GM10266 (cell line): Measurements from ENCODE around the gene TFE3.
A peak's percentile ranks its signal among the peaks of the same experiment; 100 is the strongest.

Source experiments
- DNase-seq: peaks from one replicate; pipeline ENCODE4 v3.0.0; 2012; ENCODE audit errors: extremely low spot score
- TF ChIP-seq, protein P1 (sequence below): IDR thresholded peaks from 2 replicates; pipeline ENCODE4 v1.5.1; 2012; ENCODE audit warnings: mild to moderate bottlenecking, low read depth; ENCODE audit not compliant: control insufficient read depth, insufficient read depth; ENCODE audit errors: missing control alignments

TFE3 gene

DNA sequence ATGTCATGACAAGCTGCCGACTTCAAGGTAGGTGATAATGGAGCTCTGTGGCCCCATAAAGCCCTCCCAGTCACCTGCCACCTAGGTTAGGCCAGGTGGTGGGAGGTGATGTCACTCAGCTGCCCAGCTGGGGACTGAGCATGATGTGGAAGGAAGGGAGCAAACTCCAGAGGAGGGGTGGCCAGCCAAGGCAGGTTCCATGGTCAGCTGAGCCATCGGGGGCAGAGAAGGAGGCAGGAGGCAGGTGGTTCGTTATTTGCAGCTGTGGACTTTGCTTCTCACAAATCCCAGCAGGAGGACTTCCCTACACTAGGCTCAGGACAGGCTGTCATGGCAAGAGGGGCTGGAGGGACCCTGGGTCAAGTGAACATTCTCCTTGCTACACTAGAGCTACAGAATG lies 17.8 kb upstream of the TFE3 start:
- DNase-seq = no peak
- TF ChIP-seq, protein P1, sequence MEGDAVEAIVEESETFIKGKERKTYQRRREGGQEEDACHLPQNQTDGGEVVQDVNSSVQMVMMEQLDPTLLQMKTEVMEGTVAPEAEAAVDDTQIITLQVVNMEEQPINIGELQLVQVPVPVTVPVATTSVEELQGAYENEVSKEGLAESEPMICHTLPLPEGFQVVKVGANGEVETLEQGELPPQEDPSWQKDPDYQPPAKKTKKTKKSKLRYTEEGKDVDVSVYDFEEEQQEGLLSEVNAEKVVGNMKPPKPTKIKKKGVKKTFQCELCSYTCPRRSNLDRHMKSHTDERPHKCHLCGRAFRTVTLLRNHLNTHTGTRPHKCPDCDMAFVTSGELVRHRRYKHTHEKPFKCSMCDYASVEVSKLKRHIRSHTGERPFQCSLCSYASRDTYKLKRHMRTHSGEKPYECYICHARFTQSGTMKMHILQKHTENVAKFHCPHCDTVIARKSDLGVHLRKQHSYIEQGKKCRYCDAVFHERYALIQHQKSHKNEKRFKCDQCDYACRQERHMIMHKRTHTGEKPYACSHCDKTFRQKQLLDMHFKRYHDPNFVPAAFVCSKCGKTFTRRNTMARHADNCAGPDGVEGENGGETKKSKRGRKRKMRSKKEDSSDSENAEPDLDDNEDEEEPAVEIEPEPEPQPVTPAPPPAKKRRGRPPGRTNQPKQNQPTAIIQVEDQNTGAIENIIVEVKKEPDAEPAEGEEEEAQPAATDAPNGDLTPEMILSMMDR = no peak

DNA sequence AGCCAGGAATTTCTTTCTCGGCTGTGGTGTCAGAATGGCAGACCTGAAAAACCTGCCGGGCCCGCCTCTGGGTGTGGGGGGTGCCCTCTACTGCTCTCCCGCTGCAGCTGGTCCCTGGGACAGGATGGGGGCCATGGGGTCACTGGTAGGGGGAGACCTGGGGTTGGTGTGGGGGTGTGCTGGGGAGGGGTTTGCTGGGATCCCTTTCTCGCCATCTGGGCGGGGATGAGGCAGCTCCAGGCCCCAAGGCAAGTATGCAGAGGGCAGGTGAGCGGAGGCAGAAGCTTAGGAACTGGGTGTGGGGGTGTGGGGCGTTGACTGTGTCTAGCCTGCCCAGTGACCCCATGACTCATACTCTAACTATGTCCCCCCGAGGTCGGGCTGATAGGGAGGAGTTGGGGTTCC lies 16.5 kb upstream of the TFE3 start:
- TF ChIP-seq, protein P1 = no peak
- DNase-seq = no peak

GRCh38 chrX:49059201-49059600 lies 16.0 kb upstream of the TFE3 start:
- TF ChIP-seq, protein P1 = no peak
- no peak for DNase-seq

DNA sequence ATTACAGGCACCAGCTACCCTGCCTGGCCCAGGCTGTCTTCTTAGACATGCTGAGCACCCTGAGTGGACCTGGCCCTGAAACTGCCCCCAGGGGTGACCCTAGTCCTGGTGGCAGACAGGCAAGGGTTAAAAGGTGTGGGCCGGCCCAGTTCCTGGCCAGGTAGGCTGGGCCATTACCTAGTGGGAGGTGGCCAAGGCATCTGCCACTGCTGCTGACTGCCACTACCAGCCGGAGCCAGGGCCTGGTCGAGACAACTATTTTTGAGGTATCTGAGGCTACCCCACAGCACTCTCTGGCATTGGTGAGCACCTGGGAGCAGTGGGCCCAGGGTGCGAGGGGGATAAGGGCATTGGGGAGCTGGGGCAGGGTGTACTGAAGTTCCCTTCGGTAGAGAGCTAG lies 15.6 kb upstream of the TFE3 start, which contains the start of gene CCDC120:
Gene CCDC120 (plus strand): TSS at position 206 of the 400 bp plus-strand sequence. CDS start 3,043 bp downstream, outside the sequence.
- DNase-seq = no peak
- TF ChIP-seq, protein P1 = no peak

DNA sequence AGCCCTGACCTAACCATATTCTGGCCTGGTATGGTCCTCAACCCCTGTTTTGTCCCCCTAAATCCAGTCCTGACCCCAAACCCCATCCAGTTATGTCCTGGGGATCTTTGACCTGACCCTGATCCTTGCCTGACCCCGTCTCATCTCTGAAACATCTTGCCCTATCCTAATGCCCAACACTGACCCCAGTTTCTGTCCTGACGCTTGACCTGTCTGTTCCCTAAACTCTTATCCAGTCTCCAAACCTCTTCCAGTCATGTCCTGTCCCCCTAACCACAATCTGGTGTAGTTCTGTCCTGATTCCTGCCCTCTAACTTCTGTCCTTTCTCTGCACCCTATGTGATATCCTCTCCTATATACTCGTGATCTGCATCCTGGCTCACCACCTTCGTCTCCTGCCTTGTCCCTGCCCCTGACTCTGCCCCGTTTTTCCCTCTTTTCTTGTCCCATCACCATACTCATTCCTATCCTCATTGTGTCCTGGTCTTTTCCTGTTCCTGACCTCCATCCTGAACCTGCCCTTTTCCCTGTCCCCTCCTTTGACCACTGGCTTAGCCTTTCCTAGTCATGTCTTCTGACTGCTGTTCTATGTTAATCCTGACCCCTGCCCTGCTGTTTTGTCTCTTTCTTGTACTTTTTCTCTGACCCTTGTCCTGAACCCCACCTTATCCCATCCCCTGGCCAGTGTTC lies 11.1 kb upstream of the TFE3 start:
- DNase-seq = no peak
- TF ChIP-seq, protein P1 = no peak

DNA sequence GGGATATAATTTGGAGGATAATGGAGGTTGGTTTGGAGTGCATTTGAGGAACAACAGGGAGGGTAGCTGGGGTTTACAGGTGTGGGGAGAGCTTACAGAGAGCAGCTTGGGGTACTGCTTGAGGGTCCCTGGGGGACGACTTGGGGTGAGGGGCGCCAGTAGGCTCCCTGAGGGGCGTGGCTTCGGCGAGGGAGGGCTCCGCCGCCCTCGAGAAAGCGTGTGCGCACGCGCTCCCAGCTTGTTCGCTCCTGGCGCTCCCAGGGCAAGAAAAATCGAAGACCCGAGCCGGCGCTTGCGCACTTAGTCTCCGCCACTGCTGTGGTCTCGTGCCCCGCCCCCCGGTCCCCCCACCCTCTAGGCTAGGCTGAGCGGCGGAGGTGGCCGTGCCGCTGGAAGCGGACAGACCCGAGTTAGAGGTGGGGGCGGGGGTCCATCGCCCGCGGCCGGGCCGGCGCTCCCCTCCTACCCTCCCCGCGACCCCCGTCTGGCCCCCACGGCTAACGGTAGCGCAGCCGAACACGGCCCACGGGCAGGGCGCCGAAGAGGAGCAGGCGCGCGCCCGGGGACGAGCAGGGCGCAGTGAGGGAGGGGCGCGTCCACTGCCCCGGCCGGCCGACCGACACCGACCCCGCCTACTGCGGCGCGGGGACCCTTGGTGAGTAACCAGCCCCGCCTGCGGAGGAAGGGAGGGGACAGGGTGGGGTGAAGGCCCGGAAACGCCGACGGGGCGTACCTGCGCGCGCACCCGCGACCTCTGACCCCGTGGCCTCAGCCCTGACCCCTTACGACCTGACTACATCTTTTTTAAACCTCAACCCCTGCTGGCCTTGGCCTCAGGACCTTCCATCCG lies 10.3 kb upstream of the TFE3 start:
- TF ChIP-seq, protein P1 = no peak
- DNase-seq = peak; percentile 76

DNA sequence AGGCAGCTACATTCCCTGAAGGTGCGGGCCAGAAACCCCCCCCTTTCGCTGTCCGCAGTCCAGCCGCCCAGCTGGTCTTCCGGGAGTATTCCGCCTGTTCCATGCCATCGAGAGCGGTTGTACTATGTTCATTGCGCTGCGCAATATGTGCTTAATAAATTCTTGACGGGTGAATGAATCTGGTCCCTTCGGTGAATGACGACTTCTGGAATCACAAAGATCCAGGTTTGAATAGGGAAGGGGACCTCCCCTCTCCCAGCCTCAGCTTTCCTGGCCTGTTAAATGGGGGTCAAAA lies 777 bp upstream of the TFE3 start:
- TF ChIP-seq, protein P1 = no peak
- no peak for DNase-seq
